ENCODE results near the gene ZNF813. TPM values are rescaled to one million over a fixed set of nuclear protein-coding genes. Genes with fewer than 3 reads are reported as not detected.
A peak's percentile ranks its signal among the peaks of the same experiment; 100 is the strongest.

The ZNF813 gene
- total and polyA plus RNA-seq, 9 of the 15 experiments (the other 6 are each of a cell fraction or from before 2014, with no cell fraction given) = 1.3 to 8.0 (median 5.3) TPM

GRCh38 chr19:53431399-53432087 lies 36.0 kb upstream of the ZNF813 start, which contains the start of gene ZNF761:
TSS of gene ZNF761 (plus strand) at chr19:53431984. CDS start at chr19:53447269, 15,285 bp downstream.
- Histone ChIP-seq H3K9me1 (ENCODE audit: control insufficient read depth, insufficient read depth, low read length) (no peaks in the 10 kb centered on the region), H3K4me2 (ENCODE audit: insufficient read depth, low read length) (peak within 1 kb of the TSS; percentile 89), H2AFZ (ENCODE audit: low read depth, low read length) (peak within 1 kb of the TSS; percentile 89), H3K9me3 (replicated peaks; ENCODE audit: control insufficient read depth, insufficient read depth, low read depth, low read length) (no peaks in the 10 kb centered on the region), H3K36me3 (ENCODE audit: control insufficient read depth, insufficient read depth, low read length) (peaks cover 32% of the 10 kb centered on the region), H3K9ac (ENCODE audit: insufficient read depth in 1 of 2, low read depth in 2 of 2, low read length in 2 of 2) (peak within 1 kb of the TSS; percentile 97 to 99), H3K27me3 (ENCODE audit: control insufficient read depth in 2 of 2, insufficient read depth in 2 of 2, low read length in 2 of 2) (no peaks in the 10 kb centered on the region), H3K79me2 (ENCODE audit: control insufficient read depth, insufficient read depth, low read length) (peaks cover 17% of the 10 kb centered on the region), H4K20me1 (replicated peaks; ENCODE audit: control insufficient read depth, insufficient read depth, low read length) (no peaks in the 10 kb centered on the region), H3K27ac (ENCODE audit: extremely low read depth, low read depth, low read length) (peak within 1 kb of the TSS; percentile 84), H3K4me3 (peak within 1 kb of the TSS; percentile 93), H3K4me1 (replicated peaks in 1 of 2; ENCODE audit: control insufficient read depth in 2 of 2, insufficient read depth in 2 of 2, low read length in 2 of 2) (peaks cover 0 to 10% of the 10 kb centered on the region in 2 experiments; a peak in 2 of 5 replicates)
- peak; percentile 93 to 97 (median 96) for DNase-seq (ENCODE audit: extremely low read depth in 1 of 4, low spot score in 3 of 4)
- in situ Hi-C loops (cut with MboI) = no loop called here
- CTCF ChIA-PET (ENCODE audit: low intra/inter-chr PET ratio) = no interaction called here
- POLR2A ChIA-PET = interaction anchor here (0.7 kb wide), 2 partner anchors 206 to 1634 kb away, joined by 3 to 4 read pairs; no protein-coding TSS in a partner anchor
- 13% methylated on average over 21 of the region's 46 CpGs for WGBS (ENCODE audit: insufficient coverage, low coverage, missing lambda C conversion rate)
- intact Hi-C loops (cut with micrococcal nuclease) = no loop called here
- peak; percentile 100 for ATAC-seq
- no TSS peak for BruUV-seq (replicated peaks)
- FAIRE-seq = peak; percentile 85
- TF ChIP-seq FOXP4 (CRISPR knock-in tag; IDR thresholded peaks at IDR 0.05; ENCODE audit: borderline replicate concordance) (no peak), SMARCB1 (IDR thresholded peaks at IDR 0.05; ENCODE audit: insufficient read length, low read depth) (no peak), E2F6 (IDR thresholded peaks at IDR 0.05; ENCODE audit: borderline replicate concordance in 1 of 2, extremely low read depth in 1 of 2, insufficient read depth in 1 of 2, insufficient read length in 1 of 2, low read depth in 1 of 2, low read length in 1 of 2, poor library complexity in 1 of 2, severe bottlenecking in 1 of 2) (peak in 1 of 2 experiments; percentile 43), SMARCC2 (IDR thresholded peaks at IDR 0.05; ENCODE audit: low read depth) (no peak), ZNF174 (CRISPR knock-in tag; IDR thresholded peaks at IDR 0.05) (no peak), ELF4 (CRISPR knock-in tag; IDR thresholded peaks at IDR 0.05) (no peak; the same call in 1 of the 2 replicates), SMARCE1 (IDR thresholded peaks at IDR 0.05) (no peak), RCOR1 (IDR thresholded peaks at IDR 0.05; ENCODE audit: borderline replicate concordance in 1 of 2, low read depth in 2 of 2, low read length in 2 of 2) (no peak), ZBTB17 (CRISPR knock-in tag; IDR thresholded peaks at IDR 0.05) (no peak), HNRNPH1 (optimal IDR thresholded peaks at IDR 0.05; ENCODE audit: low read depth, low read length) (no peak), ELF1 (tag; IDR thresholded peaks at IDR 0.05) (peak; percentile 89), THRAP3 (IDR thresholded peaks at IDR 0.05; ENCODE audit: borderline replicate concordance) (no peak), SETDB1 (IDR thresholded peaks at IDR 0.05; ENCODE audit: low read length) (no peak), GATAD2B (IDR thresholded peaks at IDR 0.05; ENCODE audit: borderline replicate concordance) (no peak), EHMT2 (IDR thresholded peaks at IDR 0.05) (no peak), ZBTB26 (CRISPR knock-in tag; IDR thresholded peaks at IDR 0.05) (no peak), POLR2AphosphoS5 (IDR thresholded peaks at IDR 0.05; ENCODE audit: control insufficient read depth, insufficient read depth, low read depth, low read length) (peak; percentile 86), POLR2G (IDR thresholded peaks at IDR 0.05; ENCODE audit: low read depth, low read length) (peak; percentile 87)

Measured in K562 (cell line).